ENCODE measurements around the gene OR2A12.
"Not testable (repeated sequence)": the region's sequence is repeated elsewhere in the genome, so short reads cannot be mapped to it uniquely, and the experiment has no call there.

Gene OR2A12

DNA sequence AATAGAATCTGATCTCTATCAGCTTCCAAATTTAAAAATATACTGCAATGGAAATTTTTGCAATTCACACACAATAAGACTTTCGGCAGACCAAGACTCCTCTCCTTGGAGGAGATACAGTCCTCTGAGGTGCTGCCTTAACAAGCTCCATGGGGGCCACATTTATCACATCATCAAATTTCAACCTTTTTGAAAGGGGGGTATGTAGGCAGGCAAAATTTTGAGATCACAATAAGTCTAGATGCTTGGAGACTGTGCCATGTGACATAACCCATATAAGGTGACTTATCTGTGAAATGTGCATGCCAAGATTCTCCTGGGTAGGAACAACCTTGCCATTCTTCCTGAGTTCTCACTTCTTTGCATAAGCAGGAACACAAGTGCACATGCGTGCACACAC, at the start of gene OR2A12:
OR2A12 (plus strand) TSS at position 301 of the 400 bp plus-strand sequence. CDS start 8,830 bp downstream, outside the sequence.
- DNase-seq (ENCODE audit: low read depth), result no peak

DNA sequence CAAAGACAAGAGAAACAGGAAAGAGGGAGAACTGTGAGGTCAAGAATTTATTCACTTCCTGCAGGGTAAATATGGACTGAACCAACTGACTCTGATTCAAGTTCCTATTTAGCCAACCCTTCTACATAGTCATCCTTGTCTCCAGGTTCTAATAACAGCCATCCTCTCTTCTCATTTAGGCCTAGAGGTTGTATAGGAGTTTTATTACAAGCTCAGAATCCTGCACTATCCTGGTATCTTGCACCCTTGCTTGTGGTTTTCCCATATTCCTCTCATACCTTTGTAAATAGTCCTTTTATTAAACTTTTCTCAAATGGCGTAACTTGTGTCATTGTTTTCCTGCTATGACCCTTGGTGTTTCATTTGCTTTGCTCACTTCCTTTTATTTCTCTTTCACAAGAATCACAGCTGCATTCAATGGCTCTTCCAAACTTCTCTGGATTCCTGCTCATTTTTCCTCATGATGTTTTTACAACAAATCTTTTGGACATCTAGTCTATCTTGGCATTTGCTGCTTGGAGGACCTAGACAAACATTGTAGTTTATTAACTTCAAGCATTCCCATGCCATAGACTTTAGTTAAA, 49.7 kb upstream of the OR2A12 start:
- no peak for DNase-seq (ENCODE audit: low read depth)

GRCh38 chr7:144037414-144038035, 48.6 kb upstream of the OR2A12 start:
- DNase-seq (ENCODE audit: low read depth), result no peak

DNA sequence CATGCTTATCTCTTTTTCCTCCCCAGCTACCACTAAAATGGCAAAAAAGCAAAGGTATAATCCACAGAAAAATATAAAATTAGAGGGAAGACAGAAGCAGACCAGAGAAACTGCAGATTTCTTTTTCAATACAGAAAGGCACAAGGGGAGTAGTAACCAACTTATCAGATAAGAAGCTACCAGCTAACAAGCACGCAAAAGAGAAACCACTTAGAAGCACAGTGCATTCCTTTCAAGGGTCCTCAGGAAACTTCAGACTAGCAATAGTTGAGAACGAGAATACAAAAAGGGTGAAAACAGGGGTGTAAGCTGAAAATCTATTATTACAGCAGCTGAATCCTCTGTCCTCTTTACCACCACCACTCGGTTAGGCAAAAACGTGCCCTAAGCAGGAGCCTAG, 47.2 kb upstream of the OR2A12 start:
- DNase-seq (ENCODE audit: low read depth), result no peak

GRCh38 chr7:144048648-144049047, 37.4 kb upstream of the OR2A12 start, which contains the start of gene OR2A5:
TSS of gene OR2A5 (plus strand) at chr7:144048948. CDS start at chr7:144050402, 1,454 bp downstream.
- DNase-seq (ENCODE audit: low read depth), result no peak

GRCh38 chr7:144049491-144049890, 36.6 kb upstream of the OR2A12 start:
- DNase-seq (ENCODE audit: low read depth), result no peak

DNA sequence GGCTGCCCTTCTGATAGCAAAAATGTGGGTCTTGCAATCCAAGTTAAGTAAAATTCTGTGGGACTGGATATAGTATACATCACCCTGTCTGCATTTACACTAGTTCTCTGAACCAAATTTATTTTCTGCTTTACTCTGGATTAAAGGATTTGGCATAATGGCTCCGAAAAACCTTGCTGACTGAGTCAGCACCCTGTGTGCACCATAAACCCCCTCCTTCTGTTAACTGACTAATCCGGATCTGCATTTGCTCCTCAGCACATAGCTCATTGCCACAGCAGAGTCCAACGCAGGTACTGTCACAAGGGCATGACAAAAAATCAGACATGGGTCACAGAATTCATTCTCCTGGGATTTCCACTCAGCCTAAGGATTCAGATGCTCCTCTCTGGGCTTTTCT, 36.0 kb upstream of the OR2A12 start:
- no peak for DNase-seq (ENCODE audit: low read depth)

DNA sequence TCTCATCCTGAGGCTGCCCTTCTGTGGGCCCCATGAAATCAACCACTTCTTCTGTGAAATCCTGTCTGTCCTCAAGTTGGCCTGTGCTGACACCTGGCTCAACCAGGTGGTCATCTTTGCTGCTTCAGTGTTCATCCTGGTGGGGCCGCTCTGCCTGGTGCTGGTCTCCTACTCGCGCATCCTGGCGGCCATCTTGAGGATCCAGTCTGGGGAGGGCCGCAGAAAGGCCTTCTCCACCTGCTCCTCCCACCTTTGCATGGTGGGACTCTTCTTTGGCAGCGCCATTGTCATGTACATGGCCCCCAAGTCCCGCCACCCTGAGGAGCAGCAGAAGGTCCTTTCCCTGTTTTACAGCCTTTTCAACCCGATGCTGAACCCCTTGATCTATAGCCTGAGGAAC, 35.2 kb upstream of the OR2A12 start:
- not testable (repeated sequence) for DNase-seq (ENCODE audit: low read depth)

DNA sequence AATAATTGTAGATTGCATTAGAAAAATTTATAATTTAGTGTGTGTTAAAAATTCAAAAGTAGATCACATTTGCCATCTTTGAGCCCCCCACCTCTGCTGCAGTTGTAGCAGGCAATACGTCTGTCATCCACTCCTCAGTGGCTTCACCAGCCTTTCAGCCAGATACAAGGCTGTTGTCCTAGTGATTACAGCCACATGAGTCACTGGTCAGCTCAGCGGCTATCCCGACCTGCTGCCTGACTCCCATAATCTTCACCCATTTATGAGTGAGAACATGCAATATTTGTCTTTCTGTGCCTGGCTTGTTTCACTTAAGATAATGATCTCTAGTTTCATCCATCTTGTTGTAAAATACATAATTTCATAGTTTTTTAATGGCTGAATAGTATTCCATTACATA, 28.1 kb upstream of the OR2A12 start:
- DNase-seq (ENCODE audit: low read depth), result no peak

DNA sequence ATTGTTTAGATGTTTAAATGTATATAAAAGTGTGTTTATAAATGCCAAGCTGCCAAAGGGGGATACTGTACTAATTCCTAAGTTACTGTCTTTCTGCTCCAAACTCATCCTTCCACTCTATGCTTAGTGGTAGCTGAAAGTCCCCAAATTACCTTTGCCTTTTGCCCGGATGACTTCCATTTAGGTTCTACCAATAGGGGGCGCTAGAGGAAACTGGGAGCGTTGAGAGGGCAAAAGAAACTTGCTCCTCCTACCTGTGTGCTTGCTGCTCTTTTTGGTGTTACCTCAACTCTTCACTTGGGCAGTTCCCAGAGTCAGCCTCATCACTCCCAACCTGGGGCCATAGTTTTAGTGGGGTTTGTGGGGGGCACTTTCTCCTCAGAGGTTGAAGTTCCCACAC, 22.4 kb upstream of the OR2A12 start:
- DNase-seq (ENCODE audit: low read depth), result no peak

- no peak for DNase-seq (ENCODE audit: low read depth)
These were observed 16.6 kb upstream of the OR2A12 start, which contains the start of gene OR2A25 for GRCh38 chr7:144069511-144069910. TSS of gene OR2A25 (plus strand) at chr7:144069811. CDS start at chr7:144074220, 4,409 bp downstream.

DNA sequence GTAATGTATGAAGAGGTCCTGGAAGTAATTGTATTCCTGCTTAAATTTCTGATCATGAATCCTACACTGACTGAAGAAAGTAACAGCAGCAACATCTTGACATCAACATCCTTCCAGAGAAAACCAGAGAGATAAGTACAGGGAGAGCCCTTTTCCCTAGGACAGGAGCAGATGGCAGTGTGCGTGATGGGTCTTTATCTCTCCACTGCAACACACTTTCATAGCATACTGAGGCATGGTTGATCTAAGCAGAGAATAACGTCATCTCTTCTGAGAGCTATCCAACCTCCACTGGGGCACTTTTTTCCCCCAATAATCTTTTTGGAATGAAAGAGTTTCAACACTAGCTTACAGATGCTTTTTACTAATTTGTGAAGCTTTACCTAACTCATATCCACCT, 16.1 kb upstream of the OR2A12 start:
- DNase-seq (ENCODE audit: low read depth), result no peak

DNA sequence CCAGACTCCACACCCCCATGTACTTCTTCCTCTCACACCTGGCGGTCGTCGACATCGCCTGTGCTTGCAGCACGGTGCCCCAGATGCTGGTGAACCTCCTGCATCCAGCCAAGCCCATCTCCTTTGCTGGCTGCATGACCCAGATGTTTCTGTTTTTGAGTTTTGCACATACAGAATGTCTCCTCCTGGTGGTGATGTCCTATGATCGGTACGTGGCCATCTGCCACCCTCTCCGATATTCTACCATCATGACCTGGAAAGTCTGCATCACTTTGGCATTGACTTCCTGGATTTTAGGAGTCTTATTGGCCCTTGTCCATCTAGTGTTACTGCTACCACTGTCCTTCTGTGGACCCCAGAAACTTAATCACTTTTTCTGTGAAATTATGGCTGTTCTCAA, 11.7 kb upstream of the OR2A12 start:
- no peak for DNase-seq (ENCODE audit: low read depth)

- DNase-seq (ENCODE audit: low read depth), result no peak
These were observed 652 bp downstream of the OR2A12 start for GRCh38 chr7:144086730-144087129.

GRCh38 chr7:144087230-144087629, 1.2 kb downstream of the OR2A12 start:
- DNase-seq (ENCODE audit: low read depth), result no peak

- DNase-seq (ENCODE audit: low read depth), result no peak
These were observed 4.6 kb downstream of the OR2A12 start for GRCh38 chr7:144090667-144091066.

DNA sequence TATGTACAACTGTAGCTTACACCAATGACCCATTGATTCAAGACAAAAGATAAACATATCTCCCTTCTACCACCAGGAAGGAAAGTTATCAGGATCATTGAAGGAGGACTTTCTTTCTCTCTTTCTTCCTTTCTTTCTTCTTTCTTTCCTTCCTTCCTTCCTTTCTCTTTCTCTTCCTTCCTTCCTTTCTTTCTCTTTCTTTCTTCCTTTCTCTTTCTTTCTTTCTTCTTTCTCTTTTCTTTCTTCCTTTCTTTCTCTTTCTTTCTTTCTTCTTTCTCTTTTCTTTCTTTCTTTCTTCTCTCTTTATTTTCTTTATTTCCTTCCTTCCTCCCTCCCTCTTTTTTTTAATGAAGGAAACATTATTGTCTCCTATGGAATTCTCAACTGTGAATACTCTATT, 12.7 kb downstream of the OR2A12 start:
- DNase-seq (ENCODE audit: low read depth), result no peak

GRCh38 chr7:144100607-144101006, 14.5 kb downstream of the OR2A12 start:
- DNase-seq (ENCODE audit: low read depth), result no peak

GRCh38 chr7:144102041-144102440, 16.0 kb downstream of the OR2A12 start:
- no peak for DNase-seq (ENCODE audit: low read depth)

DNA sequence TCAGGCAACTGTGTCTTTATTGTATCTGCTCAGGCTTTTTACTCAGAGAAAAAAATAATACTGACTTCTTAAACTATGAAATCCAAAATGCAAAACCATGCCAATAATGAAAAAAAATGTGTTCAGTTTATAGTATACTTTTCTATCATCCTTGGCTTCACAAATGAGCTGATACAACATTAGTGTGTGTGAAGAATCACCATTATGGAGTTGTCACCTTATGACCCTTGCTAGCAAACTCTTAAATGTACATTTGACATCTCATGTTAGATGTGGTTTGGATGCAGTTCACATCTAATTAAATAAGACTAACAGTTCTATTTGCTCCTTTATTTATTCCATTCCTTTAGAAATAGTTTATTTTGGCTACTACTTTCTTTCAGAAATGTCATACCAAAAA, 19.1 kb downstream of the OR2A12 start:
- DNase-seq (ENCODE audit: low read depth), result no peak

- DNase-seq (ENCODE audit: low read depth), result no peak
These were observed 23.2 kb downstream of the OR2A12 start, which contains the start of gene OR2A2 for GRCh38 chr7:144109283-144109682. TSS of gene OR2A2 (plus strand) at chr7:144109583. CDS start at chr7:144109583, 0 bp downstream.

DNA sequence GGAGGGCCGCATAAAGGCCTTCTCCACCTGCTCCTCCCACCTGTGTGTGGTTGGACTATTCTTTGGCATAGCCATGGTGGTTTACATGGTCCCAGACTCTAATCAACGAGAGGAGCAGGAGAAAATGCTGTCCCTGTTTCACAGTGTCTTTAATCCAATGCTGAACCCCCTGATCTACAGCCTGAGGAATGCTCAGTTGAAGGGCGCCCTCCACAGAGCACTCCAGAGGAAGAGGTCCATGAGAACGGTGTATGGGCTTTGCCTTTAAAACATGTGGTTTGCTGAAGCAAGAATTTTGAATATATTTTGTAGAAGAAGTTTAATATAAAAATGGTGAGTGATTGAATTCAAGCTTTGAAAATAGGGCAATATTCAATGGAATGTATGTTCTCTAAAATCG, 24.2 kb downstream of the OR2A12 start:
- no peak for DNase-seq (ENCODE audit: low read depth)

DNA sequence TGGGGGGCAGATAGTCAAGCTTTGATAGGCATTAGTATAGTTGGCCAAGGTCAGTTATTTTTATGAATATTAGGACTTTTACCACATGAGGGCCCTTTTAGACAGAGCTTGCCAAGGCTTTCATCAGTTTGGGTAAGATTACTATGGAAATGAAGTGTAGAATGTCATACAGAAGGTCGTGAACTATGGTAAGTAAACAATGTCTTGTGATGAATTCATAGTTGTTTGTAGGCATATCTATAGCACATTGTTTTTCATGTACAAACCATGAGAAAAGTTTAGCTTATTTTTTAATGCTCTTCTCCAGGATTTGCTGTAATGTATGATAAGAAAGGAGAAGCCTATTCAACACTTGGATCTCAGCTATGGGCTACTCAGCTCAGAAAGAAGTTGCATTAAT, 27.6 kb downstream of the OR2A12 start:
- no peak for DNase-seq (ENCODE audit: low read depth)

- no peak for DNase-seq (ENCODE audit: low read depth)
These were observed 32.3 kb downstream of the OR2A12 start for GRCh38 chr7:144118341-144118740.

All from fibroblast of gingiva (primary cell).